ENCODE data around the gene TMC4. TPM values are rescaled to one million over a fixed set of nuclear protein-coding genes. Genes with fewer than 3 reads are reported as not detected.
A peak's percentile ranks its signal among the peaks of the same experiment; 100 is the strongest.
"Not testable (repeated sequence)": the region's sequence is repeated elsewhere in the genome, so short reads cannot be mapped to it uniquely, and the experiment has no call there.

The TMC4 gene
- total RNA-seq, 2 donors from 2014 or later = 57.3 to 126 TPM

DNA sequence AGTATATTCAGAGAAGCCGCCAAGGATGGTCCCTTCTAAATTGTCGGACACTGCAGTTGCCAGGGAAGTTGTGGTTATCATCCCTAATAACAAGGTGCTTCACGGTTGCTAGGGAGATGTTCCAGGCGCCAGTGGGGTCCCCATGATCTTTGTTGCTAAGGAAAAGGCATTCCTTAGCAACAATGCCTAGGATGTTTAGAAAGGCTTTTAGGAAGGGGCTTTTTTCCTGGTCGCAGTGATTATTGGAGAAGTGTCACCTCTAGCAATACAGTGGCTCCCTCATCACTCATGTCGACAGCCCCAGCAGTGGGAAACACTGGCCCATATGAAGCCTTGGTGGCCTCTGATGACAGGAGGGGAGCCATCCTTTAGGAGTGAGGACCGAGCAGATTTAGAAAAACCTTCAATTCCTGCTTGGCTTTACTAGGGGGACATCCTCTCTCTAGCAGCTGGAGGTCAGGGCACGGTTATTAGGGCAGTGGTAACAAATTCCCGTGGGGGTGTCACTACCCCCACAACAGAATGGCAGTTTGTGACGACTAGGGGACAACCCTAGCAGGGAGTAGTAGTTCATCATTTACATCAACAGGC lies 6.4 kb upstream of the TMC4 start:
- H3K27me3 ChIP-seq = no peaks in the 10 kb centered on the region
- H3K4me1 ChIP-seq = no peaks in the 10 kb centered on the region
- no peaks in the 10 kb centered on the region for H3K9me3 ChIP-seq
- 78 to 88% methylated on average over 10 of the region's 10 CpGs for WGBS, 2 donors
- H3K27ac ChIP-seq = no peak overlapping the region
- intact Hi-C loops (cut with DNase I) = no loop called here
- no peaks in the 10 kb centered on the region for H3K36me3 ChIP-seq (replicated peaks in 1 of 2; ENCODE audit: insufficient read depth in 1 of 2, low read depth in 2 of 2)
- H3K4me3 ChIP-seq = no peak overlapping the region
- TF ChIP-seq POLR2A (IDR thresholded peaks at IDR 0.05) = no peak
- TF ChIP-seq, protein P1, sequence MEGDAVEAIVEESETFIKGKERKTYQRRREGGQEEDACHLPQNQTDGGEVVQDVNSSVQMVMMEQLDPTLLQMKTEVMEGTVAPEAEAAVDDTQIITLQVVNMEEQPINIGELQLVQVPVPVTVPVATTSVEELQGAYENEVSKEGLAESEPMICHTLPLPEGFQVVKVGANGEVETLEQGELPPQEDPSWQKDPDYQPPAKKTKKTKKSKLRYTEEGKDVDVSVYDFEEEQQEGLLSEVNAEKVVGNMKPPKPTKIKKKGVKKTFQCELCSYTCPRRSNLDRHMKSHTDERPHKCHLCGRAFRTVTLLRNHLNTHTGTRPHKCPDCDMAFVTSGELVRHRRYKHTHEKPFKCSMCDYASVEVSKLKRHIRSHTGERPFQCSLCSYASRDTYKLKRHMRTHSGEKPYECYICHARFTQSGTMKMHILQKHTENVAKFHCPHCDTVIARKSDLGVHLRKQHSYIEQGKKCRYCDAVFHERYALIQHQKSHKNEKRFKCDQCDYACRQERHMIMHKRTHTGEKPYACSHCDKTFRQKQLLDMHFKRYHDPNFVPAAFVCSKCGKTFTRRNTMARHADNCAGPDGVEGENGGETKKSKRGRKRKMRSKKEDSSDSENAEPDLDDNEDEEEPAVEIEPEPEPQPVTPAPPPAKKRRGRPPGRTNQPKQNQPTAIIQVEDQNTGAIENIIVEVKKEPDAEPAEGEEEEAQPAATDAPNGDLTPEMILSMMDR (IDR thresholded peaks at IDR 0.05) = no peak
- DNase-seq = no peak
- no peak for ATAC-seq

DNA sequence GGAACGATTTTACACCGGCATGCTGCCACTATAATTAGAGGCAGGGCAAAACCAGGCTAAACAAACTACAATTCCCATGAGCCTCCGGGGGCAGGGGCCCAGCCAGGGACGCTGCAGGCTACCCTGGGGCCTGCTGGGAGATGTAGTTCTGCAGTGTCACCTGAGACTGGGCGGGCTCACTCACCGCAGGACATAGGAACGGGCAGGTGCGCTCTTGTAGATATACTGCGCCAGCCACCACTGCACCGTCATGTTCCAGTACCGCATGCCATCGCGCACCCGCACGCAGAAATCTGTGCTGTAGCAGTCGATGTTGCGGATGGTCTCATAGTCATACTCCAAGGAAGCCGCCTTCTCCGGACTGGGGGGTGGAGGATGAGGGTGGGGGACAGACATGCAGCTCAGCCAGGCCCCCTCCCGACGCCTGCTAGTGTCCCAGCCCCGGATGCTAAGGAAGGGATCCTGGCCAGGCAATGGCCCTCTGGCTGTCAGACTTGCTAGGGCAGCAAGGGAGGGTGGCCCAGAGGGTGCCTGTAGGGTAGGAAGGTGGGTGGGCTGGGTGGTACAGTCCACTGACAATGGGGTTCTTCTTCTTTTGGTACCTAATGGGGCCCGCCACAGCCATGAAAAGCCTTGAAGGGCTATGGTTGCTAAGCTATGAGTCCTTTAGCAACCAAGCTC lies 5.8 kb upstream of the TMC4 start:
- DNase-seq (peak in 3 of 4 donors; percentile 45 to 54 (median 51)), ATAC-seq (peak; percentile 80)
- no peaks in the 10 kb centered on the region for H3K9me3 ChIP-seq
- no peak for TF ChIP-seq POLR2A (IDR thresholded peaks at IDR 0.05)
- TF ChIP-seq, protein P1 (IDR thresholded peaks at IDR 0.05) = no peak
- 70 to 78% methylated on average over 16 to 23 of the region's 23 CpGs for WGBS, 2 donors
- no peaks in the 10 kb centered on the region for H3K36me3 ChIP-seq (replicated peaks in 1 of 2; ENCODE audit: insufficient read depth in 1 of 2, low read depth in 2 of 2)
- H3K4me3 ChIP-seq = no peak overlapping the region
- no peaks in the 10 kb centered on the region for H3K27me3 ChIP-seq
- H3K4me1 ChIP-seq = peaks cover under 1% of the 10 kb centered on the region
- no peak overlapping the region for H3K27ac ChIP-seq
- intact Hi-C loops (cut with DNase I) = no loop called here

DNA sequence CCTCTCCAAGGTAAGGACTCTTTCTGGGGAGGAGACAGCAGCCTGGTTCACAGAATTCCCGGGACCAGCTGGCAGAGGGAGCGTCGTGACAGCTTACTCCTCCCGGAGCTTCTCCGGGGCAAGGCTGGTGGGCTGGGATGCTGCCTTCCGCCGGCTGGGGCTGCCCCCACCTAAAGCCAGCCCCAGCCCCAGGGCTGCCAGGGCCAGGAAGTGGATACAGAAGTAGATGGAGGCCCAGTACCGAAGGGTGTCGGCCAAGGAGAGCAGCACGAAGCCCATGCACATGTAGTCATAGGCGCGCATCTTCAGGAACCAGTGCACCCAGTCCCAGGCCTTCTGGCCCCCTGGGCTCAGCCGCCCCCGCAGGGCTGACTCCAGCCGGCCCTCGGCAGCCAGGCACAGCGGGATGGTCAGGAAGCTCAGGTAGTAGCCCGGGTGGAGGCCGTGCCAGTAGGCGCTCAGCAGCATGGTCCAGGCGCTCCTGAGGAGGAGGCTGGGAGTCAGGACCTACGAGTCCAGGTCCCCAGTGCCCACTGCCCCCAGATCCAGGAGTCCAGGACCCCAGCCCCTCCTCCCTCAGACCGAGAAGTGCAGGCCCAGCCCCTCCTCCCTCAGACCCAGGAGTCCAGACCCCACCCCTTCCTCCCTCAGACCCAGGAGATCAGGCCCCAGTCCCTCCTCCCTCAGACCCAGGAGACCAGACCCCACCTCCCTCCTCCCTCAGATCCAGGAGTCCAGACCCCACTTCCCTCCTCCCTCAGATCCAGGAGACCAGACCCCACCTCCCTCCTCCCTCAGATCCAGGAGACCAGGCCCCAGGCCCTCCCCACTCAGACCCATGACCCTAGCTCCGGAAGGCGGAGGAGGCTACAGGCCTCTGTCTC lies 1.2 kb upstream of the TMC4 start:
- Histone ChIP-seq H3K27ac (peak overlapping the region in 2 of 4 donors; percentile 89 to 94), H3K4me1 (peaks cover 12% of the 10 kb centered on the region), H3K4me3 (no peak overlapping the region), H3K36me3 (replicated peaks in 1 of 2; ENCODE audit: insufficient read depth in 1 of 2, low read depth in 2 of 2) (no peaks in the 10 kb centered on the region), H3K27me3 (no peaks in the 10 kb centered on the region), H3K9me3 (no peaks in the 10 kb centered on the region)
- WGBS, 2 donors = 74 to 76% methylated on average over 2 to 18 of the region's 25 CpGs
- no peak for DNase-seq
- TF ChIP-seq, protein P1 (IDR thresholded peaks at IDR 0.05) = no peak
- no peak for TF ChIP-seq POLR2A (IDR thresholded peaks at IDR 0.05)
- intact Hi-C loops (cut with DNase I) = no loop called here
- no peak for ATAC-seq

DNA sequence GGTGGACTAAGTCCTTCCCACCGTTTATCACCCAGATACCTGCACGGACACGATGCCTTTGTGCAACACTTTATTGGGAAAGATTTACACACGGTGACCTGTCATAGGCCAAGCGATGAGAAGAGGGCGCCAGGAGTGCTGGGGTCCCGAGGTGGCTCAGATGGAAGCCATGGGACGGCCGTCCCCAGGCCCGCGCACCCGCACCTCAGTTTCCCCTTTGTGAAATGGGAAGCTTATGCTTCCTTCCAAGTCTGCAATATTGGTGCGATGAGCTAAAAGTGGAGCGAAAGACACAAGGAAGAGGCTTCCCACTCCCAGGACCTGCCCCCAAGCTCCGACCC lies 369 bp upstream of the TMC4 start:
- no peak overlapping the region for H3K4me3 ChIP-seq
- 37 to 90% methylated on average over 3 to 15 of the region's 15 CpGs for WGBS, 2 donors
- no peak for TF ChIP-seq POLR2A (IDR thresholded peaks at IDR 0.05)
- TF ChIP-seq, protein P1 (IDR thresholded peaks at IDR 0.05) = no peak
- no peaks in the 10 kb centered on the region for H3K36me3 ChIP-seq (replicated peaks in 1 of 2; ENCODE audit: insufficient read depth in 1 of 2, low read depth in 2 of 2)
- no peaks in the 10 kb centered on the region for H3K27me3 ChIP-seq
- DNase-seq (no peak), ATAC-seq (no peak)
- H3K9me3 ChIP-seq = no peaks in the 10 kb centered on the region
- intact Hi-C loops (cut with DNase I) = no loop called here
- peak overlapping the region; percentile 77 to 94 (median 86) for H3K27ac ChIP-seq
- H3K4me1 ChIP-seq = peaks cover 14% of the 10 kb centered on the region

DNA sequence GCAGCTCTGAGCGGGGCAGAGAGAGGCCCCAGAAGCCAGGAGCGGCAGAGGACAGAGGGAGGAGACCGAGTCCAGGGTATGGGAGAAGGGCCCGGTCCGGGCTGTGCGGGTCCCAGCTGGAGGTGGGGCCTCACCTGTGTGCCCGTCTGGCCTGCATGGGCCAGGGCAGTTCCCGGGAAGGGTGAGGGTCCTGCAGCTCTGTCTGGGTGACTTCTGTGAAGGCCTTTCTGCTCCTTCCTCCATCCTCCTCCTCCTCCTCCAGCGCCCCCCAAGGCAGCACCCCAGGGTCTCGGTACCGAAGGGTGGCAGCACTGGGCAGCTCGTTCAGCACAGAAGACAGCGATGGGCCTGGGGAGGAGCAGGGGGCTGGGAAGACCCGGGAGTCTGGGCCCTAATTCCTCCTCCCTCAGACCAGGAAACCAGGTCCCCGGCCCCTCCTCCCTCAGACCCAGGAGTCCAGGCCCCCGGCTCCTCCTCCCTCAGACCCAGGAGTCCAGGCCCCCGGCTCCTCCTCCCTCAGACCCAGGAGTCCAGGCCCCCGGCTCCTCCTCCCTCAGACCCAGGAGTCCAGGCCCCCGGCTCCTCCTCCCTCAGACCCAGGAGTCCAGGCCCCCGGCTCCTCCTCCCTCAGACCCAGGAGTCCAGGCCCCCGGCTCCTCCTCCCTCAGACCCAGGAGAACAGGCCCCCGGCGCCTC lies 1.1 kb downstream of the TMC4 start:
- intact Hi-C loops (cut with DNase I); H3K9me3 ChIP-seq; H3K4me3 ChIP-seq; ATAC-seq; DNase-seq; H3K36me3 ChIP-seq (replicated peaks in 1 of 2; ENCODE audit: insufficient read depth in 1 of 2, low read depth in 2 of 2); H3K27me3 ChIP-seq: not testable (repeated sequence)
- H3K4me1 ChIP-seq = peaks cover 15% of the 10 kb centered on the region
- 59 to 64% methylated on average over 15 to 16 of the region's 23 CpGs for WGBS, 2 donors
- peak overlapping the region in 3 of 4 donors; percentile 84 to 94 (median 89) for H3K27ac ChIP-seq

All from body of pancreas (tissue), 4 donors.